Measurements from ENCODE around the gene SLC37A1.

The SLC37A1 gene

DNA sequence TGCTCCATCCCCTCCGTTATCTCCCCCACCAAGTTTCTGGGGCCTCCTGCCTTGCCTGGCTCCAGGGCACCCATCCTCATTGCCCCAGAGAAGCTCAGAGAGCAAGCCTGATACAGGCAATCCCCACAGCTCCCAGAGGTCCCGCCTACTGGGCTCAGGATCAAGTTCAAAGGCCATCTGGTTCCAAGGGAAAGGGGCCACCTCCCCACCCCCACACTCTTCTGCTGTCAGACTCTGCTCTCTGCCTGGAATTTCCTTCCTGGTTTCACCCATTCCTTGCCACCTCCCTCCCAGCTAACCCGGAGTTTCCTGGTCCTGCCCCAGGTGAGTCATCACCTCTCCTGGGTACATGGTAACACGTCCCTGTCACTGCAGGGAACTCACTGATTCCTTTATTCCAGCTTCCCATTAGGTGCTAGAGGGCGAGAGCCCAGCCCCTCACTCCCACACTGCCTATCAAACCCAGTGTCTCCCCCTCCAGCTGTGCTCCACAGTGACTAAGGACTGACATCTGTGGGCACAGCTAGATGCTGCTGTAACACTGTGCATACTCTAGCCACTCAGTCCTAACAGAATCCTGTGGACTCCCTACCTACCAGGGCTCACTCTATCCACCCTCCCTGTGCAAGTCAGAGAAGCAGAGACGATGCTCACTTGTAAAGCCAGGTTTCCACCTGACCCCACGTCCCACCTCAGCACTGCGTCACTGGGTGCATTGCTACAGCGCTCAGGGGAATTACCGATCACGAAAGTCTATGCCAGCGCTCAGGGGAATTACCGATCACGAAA lies 39.4 kb upstream of the SLC37A1 start:
- DNase-seq (ENCODE audit: low read depth): peak; percentile 76
- TF ChIP-seq, protein P1, sequence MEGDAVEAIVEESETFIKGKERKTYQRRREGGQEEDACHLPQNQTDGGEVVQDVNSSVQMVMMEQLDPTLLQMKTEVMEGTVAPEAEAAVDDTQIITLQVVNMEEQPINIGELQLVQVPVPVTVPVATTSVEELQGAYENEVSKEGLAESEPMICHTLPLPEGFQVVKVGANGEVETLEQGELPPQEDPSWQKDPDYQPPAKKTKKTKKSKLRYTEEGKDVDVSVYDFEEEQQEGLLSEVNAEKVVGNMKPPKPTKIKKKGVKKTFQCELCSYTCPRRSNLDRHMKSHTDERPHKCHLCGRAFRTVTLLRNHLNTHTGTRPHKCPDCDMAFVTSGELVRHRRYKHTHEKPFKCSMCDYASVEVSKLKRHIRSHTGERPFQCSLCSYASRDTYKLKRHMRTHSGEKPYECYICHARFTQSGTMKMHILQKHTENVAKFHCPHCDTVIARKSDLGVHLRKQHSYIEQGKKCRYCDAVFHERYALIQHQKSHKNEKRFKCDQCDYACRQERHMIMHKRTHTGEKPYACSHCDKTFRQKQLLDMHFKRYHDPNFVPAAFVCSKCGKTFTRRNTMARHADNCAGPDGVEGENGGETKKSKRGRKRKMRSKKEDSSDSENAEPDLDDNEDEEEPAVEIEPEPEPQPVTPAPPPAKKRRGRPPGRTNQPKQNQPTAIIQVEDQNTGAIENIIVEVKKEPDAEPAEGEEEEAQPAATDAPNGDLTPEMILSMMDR (IDR thresholded peaks at IDR 0.05; ENCODE audit: control insufficient read depth, extremely low read depth, insufficient read depth): no peak
- H3K4me3 ChIP-seq (ENCODE audit: low read depth, low read length): no peak overlapping the region

DNA sequence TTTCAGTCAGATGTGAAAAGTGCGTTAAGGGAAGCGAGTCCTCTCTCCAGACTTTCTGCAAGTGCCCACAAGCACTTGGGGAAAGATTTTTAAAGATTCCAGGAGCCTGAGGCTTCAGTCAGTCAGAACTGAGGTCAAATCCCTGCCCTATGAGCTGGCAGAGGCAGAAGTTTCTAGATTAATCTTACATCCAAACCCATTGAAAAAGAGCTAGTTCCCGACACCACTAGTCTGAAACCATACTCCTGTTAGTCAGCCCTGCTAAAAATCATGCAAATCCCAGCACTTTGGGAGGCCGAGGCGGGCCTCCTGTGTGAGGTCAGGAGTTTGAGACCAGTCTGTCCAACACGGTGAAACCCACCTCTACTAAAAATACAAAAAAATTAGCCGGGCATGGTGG lies 38.6 kb upstream of the SLC37A1 start:
- no peak for DNase-seq (ENCODE audit: low read depth)
- TF ChIP-seq, protein P1 (IDR thresholded peaks at IDR 0.05; ENCODE audit: control insufficient read depth, extremely low read depth, insufficient read depth): no peak
- no peak overlapping the region for H3K4me3 ChIP-seq (ENCODE audit: low read depth, low read length)

DNA sequence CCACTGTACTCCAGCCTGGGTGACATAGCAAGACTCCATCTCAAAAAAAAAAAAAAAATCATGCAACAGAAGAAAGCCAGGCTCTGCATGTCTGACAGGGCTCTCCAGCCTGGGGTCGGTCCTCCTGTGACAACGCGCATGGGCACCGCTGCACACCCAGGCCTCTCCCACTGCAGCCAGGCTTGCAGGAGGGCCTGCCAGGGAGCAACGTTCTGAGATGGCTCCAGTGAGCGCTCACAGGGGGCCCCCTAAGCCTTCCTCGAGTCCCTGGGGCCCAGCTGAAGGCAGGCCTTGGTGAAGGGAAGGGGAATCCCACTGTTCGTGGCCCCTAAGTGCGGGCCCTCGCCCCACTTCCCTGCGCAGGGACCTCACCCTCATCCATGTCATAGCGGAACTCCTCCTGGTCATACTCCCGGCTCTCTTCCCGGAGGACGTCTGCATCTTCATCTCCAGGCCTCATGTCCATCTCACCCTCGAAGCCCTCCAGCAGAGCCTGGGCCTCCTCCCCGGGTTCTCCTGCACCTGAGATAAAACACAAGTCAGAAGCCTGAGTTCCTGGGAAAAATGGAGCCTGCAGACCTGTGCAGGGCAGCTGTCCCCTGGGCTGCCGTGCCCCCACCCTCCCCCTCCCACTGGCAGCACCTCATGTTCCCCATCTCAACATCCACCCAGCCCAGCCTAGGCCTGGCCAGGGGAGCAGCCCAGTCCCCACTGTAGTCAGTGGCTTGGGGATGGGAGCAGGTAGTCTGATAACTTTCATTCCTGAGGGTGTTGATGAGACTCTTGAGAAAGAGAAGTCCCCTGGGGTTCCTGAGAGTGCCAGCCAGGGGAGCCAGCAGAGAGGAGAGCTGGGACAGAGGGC lies 37.9 kb upstream of the SLC37A1 start:
- H3K4me3 ChIP-seq (ENCODE audit: low read depth, low read length): no peak overlapping the region
- DNase-seq (ENCODE audit: low read depth): no peak
- TF ChIP-seq, protein P1 (IDR thresholded peaks at IDR 0.05; ENCODE audit: control insufficient read depth, extremely low read depth, insufficient read depth): no peak

DNA sequence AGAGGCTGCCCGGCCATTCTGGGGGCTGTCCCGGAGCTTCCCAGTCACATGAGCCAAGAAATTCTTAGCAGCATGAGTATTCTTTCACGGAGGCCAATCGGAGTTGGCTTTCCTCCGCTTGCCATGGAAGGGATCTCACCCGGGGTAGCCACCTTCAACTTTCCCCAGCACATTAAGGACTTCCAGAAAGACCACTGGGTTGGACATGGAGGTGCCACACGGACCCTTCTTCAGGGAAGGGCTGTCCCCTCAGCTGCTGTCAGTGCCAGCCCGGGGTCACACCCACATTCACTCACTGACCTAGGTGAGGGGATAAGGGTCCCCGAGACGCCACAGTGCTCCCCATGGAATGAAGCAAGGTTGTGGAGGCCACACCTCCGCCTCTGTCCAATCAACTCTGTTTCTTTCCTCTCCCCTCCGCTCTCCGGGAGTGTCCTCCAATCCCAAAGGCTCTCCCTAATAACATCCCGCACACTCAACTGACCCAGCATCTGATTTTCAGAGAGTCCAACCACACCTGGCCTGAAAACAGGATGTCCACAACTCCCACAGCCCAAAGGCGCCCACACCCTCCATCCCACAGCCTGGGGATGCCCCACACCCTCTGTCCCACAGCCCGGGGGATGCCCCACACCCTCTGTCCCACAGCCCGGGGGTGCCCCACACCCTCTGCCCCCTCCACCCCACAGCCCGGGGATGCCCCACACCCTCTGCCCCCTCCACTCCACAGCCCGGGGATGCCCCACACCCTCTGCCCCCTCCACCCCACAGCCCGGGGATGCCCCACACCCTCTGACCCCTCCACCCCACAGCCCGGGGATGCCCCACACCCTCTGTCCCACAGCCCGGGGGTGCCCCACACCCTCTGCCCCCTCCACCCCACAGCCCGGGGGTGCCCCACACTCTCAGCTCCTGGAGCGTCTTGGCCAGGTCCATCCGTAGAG lies 37.0 kb upstream of the SLC37A1 start:
- TF ChIP-seq, protein P1 (IDR thresholded peaks at IDR 0.05; ENCODE audit: control insufficient read depth, extremely low read depth, insufficient read depth): no peak

DNA sequence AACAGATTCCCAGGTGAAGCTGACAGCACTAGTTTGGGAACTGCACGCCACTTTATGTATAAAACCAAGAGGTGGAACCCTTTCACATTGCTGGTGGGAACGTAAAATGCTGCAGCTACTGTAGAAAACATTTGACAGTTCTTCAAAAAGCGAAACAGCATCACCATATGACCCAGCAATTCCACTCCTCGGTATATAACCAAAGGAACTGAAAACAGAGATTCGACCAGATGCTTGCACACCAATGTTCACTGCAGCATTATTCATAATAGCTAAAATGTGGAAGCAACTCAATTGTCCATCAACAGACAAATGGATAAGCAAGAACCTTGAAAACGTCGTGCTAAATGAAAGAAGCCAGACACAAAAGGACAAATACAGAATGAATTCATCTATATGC lies 35.1 kb upstream of the SLC37A1 start:
- no peak overlapping the region for H3K4me3 ChIP-seq (ENCODE audit: low read depth, low read length)
- DNase-seq (ENCODE audit: low read depth): no peak

More for the DNA sequence above, 37.0 kb upstream of the SLC37A1 start:
- H3K4me3 ChIP-seq (ENCODE audit: low read depth, low read length): no peak overlapping the region
- DNase-seq (ENCODE audit: low read depth): no peak

DNA sequence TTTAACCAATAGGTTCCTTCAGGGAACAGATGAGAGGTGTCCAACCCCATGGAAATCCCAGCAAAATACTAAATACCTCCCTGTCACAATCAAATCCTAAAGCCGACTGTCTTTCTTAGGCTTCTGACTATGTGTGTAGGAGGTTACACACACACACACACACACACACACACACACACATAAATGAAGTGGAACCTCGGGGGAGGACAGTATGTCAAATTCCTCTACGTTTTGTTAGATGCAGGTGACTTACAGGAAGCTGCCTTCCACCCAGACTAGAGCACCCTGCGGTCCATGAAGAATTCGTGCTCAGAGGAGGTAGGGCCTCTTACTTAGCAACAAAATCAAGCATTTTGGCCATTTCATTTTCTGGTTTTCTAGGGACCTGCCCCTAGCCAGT lies 34.1 kb upstream of the SLC37A1 start:
- DNase-seq (ENCODE audit: low read depth): no peak
- H3K4me3 ChIP-seq (ENCODE audit: low read depth, low read length): no peak overlapping the region
- TF ChIP-seq, protein P1 (IDR thresholded peaks at IDR 0.05; ENCODE audit: control insufficient read depth, extremely low read depth, insufficient read depth): no peak

More for the DNA sequence above, 35.1 kb upstream of the SLC37A1 start:
- TF ChIP-seq, protein P1 (IDR thresholded peaks at IDR 0.05; ENCODE audit: control insufficient read depth, extremely low read depth, insufficient read depth): no peak

Data from LNCaP clone FGC (cell line).